Activated gamma-delta T cell (primary cell): ENCODE results near the gene ACSF3.
A peak's percentile ranks its signal among the peaks of the same experiment; 100 is the strongest.

Source experiments
- DNase-seq: peaks from one replicate; lab custom pipeline; 2025; lab: John Stamatoyannopoulos, UW

Gene ACSF3

GRCh38 chr16:89201439-89202377 is 108.1 kb downstream of the ACSF3 start:
- peak; percentile 53 for DNase-seq

- no peak for DNase-seq
These were observed 109.0 kb downstream of the ACSF3 start for GRCh38 chr16:89202422-89203215.
